ENCODE data around the gene AGPS. TPM values are rescaled to one million over a fixed set of nuclear protein-coding genes. Genes with fewer than 3 reads are reported as not detected.

Gene AGPS
- total and polyA plus RNA-seq, 8 donors: 25.0 to 50.2 (median 30.1) TPM

GRCh38 chr2:177572236-177572671 lies 179.7 kb downstream of the AGPS start:
- intact Hi-C loops (cut with DNase I): no loop called here
- no peak for ATAC-seq

GRCh38 chr2:177573120-177573519 lies 180.5 kb downstream of the AGPS start:
- Histone ChIP-seq H3K27ac (no peak overlapping the region), H3K9me3 (no peaks in the 10 kb centered on the region), H3K36me3 (no peaks in the 10 kb centered on the region), H3K27me3 (no peaks in the 10 kb centered on the region), H3K4me1 (no peaks in the 10 kb centered on the region), H3K4me3 (no peak overlapping the region)
- DNase-seq (no peak), ATAC-seq (no peak)
- no peak for TF ChIP-seq CTCF (IDR thresholded peaks at IDR 0.05)
- intact Hi-C loops (cut with DNase I): no loop called here

More at GRCh38 chr2:177572236-177572671, 179.7 kb downstream of the AGPS start:
- H3K4me3 ChIP-seq: no peak overlapping the region
- H3K27ac ChIP-seq: no peak overlapping the region
- no peaks in the 10 kb centered on the region for H3K27me3 ChIP-seq
- H3K9me3 ChIP-seq: no peaks in the 10 kb centered on the region
- TF ChIP-seq CTCF (IDR thresholded peaks at IDR 0.05): no peak
- H3K4me1 ChIP-seq: no peaks in the 10 kb centered on the region
- H3K36me3 ChIP-seq: no peaks in the 10 kb centered on the region
- no peak for DNase-seq

- H3K36me3 ChIP-seq: no peaks in the 10 kb centered on the region
- no peak for TF ChIP-seq CTCF (IDR thresholded peaks at IDR 0.05)
- DNase-seq: no peak
- no peaks in the 10 kb centered on the region for H3K4me1 ChIP-seq
- H3K27ac ChIP-seq: no peak overlapping the region
- intact Hi-C loops (cut with DNase I): no loop called here
- no peak overlapping the region for H3K4me3 ChIP-seq
- no peaks in the 10 kb centered on the region for H3K9me3 ChIP-seq
- no peaks in the 10 kb centered on the region for H3K27me3 ChIP-seq
- ATAC-seq: no peak
Observed at GRCh38 chr2:177574356-177574755, 181.8 kb downstream of the AGPS start.

- no peak overlapping the region for H3K27ac ChIP-seq
- H3K27me3 ChIP-seq: no peaks in the 10 kb centered on the region
- no peaks in the 10 kb centered on the region for H3K36me3 ChIP-seq
- TF ChIP-seq CTCF (IDR thresholded peaks at IDR 0.05): no peak
- DNase-seq (no peak), ATAC-seq (no peak)
- H3K9me3 ChIP-seq: no peaks in the 10 kb centered on the region
- no peaks in the 10 kb centered on the region for H3K4me1 ChIP-seq
- no peak overlapping the region for H3K4me3 ChIP-seq
- intact Hi-C loops (cut with DNase I): no loop called here
Observed at GRCh38 chr2:177575358-177575757, 182.8 kb downstream of the AGPS start.

- H3K27ac ChIP-seq: no peak overlapping the region
- no peaks in the 10 kb centered on the region for H3K27me3 ChIP-seq
- DNase-seq: no peak
- intact Hi-C loops (cut with DNase I): no loop called here
- H3K4me3 ChIP-seq: no peak overlapping the region
- TF ChIP-seq CTCF (IDR thresholded peaks at IDR 0.05): no peak
- no peaks in the 10 kb centered on the region for H3K36me3 ChIP-seq
- no peak for ATAC-seq
- H3K9me3 ChIP-seq: no peaks in the 10 kb centered on the region
- no peaks in the 10 kb centered on the region for H3K4me1 ChIP-seq
Observed at GRCh38 chr2:177577075-177577474, 184.5 kb downstream of the AGPS start.

All from left lung (tissue), 10 donors.